Measurements from ENCODE around the gene SDS.

GRCh38 chr12:113413488-113413939 lies 9.8 kb upstream of the SDS start:
- TF ChIP-seq POLR2A (IDR thresholded peaks at IDR 0.05) (no peak), CTCF (IDR thresholded peaks at IDR 0.05) (no peak), POLR2AphosphoS5 (IDR thresholded peaks at IDR 0.05) (no peak), EP300 (IDR thresholded peaks at IDR 0.05) (no peak)
